Testis (tissue), 3 donors: ENCODE measurements around the gene AQP3. TPM values are rescaled to one million over a fixed set of nuclear protein-coding genes. Genes with fewer than 3 reads are reported as not detected.
A peak's percentile ranks its signal among the peaks of the same experiment; 100 is the strongest.

Experiments
- DNase-seq: peaks from one replicate; pipeline ENCODE4 v3.0.0-alpha.2; 2019
- H3K27ac ChIP-seq, 2 donors: fragments of 200-600 bp; sonication (generic); one replicate each; pipeline ENCODE4 v1.5.1; 2019
- H3K27me3 ChIP-seq: fragments of 200-600 bp; sonication (generic); one replicate; pipeline ENCODE4 v1.5.1; 2019
- H3K36me3 ChIP-seq: fragments of 200-600 bp; sonication (generic); one replicate; pipeline ENCODE4 v1.5.1; 2017; ENCODE audit warnings: low read depth; ENCODE audit errors: missing control alignments
- H3K4me1 ChIP-seq: fragments of 200-600 bp; sonication (generic); one replicate; pipeline ENCODE4 v1.5.1; 2019
- H3K4me3 ChIP-seq, 2 donors: fragments of 200-600 bp; sonication (generic); one replicate each; pipeline ENCODE4 v1.5.1; 2017 to 2019
- H3K9me3 ChIP-seq: fragments of 200-600 bp; sonication (generic); one replicate; pipeline ENCODE4 v1.5.1; 2017
- CTCF ChIP-seq, 3 experiments: fragments of 450-650 bp in 2 of 3; fragments of 200-600 bp in 1 of 3; sonication (generic) in 1 of 3; IDR thresholded peaks; one replicate each; pipeline ENCODE4 v1.5.1; 2016 to 2019; ENCODE audit warnings: antibody characterized with exemption in 3 of 3, mild to moderate bottlenecking in 2 of 3, moderate library complexity in 1 of 3
- POLR2A ChIP-seq: fragments of 450-650 bp; IDR thresholded peaks from one replicate; pipeline ENCODE4 v1.6.1; 2017; ENCODE audit warnings: antibody characterized with exemption, mild to moderate bottlenecking, moderate library complexity
- WGBS, 2 donors: methylation state at CpG; one replicate each; pipeline ENCODE4 v1.1.5; 2018; 5-methylcytosine and 5-hydroxymethylcytosine counted together
- intact Hi-C: fragments of 100-400 bp; cut with DNase I; formaldehyde crosslinking; loops from one replicate; pipeline ENCODE4 v1.15.1; 2023; ENCODE audit warnings: low total_unique reads
- polyA plus RNA-seq: library from polyadenylated mRNA; stranded (reverse); fragments of 350-450 nt; fragmentation: Illumina TruSeq; extraction: RNeasy Lipid Tissue Mini Kit (QIAGEN cat#74804); gene quantifications from one replicate; pipeline ENCODE4 v1.2.3, GENCODE V29; 2014; ENCODE audit warnings: low read depth, low replicate concordance; ENCODE audit not compliant: insufficient read depth
- total RNA-seq, 2 donors: library from RNA; depleted of rRNA; stranded (reverse); fragments of >200 nt; gene quantifications; one replicate each; pipeline ENCODE4 v1.2.3, GENCODE V29; 2016

AQP3 gene
- total and polyA plus RNA-seq, 3 donors from 2014 or later, result 4.6 to 9.0 (median 6.3) TPM

GRCh38 chr9:33414268-33414667 lies 33.1 kb downstream of the AQP3 start:
- 74 to 82% methylated on average over 3 of the region's 3 CpGs for WGBS, 2 donors
- no peak overlapping the region for H3K27ac ChIP-seq
- H3K4me3 ChIP-seq, result no peak overlapping the region
- H3K4me1 ChIP-seq, result no peaks in the 10 kb centered on the region
- intact Hi-C loops, result no loop called here
- no peak for DNase-seq
- H3K9me3 ChIP-seq, result no peaks in the 10 kb centered on the region
- TF ChIP-seq POLR2A (no peak), CTCF (IDR thresholded peaks at IDR 0.05) (no peak)
- H3K27me3 ChIP-seq, result no peaks in the 10 kb centered on the region
- H3K36me3 ChIP-seq, result no peaks in the 10 kb centered on the region

- TF ChIP-seq POLR2A (no peak), CTCF (IDR thresholded peaks at IDR 0.05) (no peak)
- no peak for DNase-seq
- H3K4me3 ChIP-seq, result no peak overlapping the region
- H3K36me3 ChIP-seq, result no peaks in the 10 kb centered on the region
- intact Hi-C loops, result no loop called here
- no peaks in the 10 kb centered on the region for H3K9me3 ChIP-seq
- H3K27ac ChIP-seq, result no peak overlapping the region
- H3K27me3 ChIP-seq, result no peaks in the 10 kb centered on the region
- H3K4me1 ChIP-seq, result peaks cover 4% of the 10 kb centered on the region
- WGBS, 2 donors, result 66 to 77% methylated on average over 5 of the region's 5 CpGs
Measured at GRCh38 chr9:33408087-33408486, 39.3 kb downstream of the AQP3 start.

GRCh38 chr9:33407061-33407460 lies 40.3 kb downstream of the AQP3 start:
- 82 to 96% methylated on average over 2 to 3 of the region's 3 CpGs for WGBS, 2 donors
- DNase-seq, result no peak
- TF ChIP-seq POLR2A (no peak), CTCF (IDR thresholded peaks at IDR 0.05) (no peak)
- Histone ChIP-seq H3K36me3 (no peaks in the 10 kb centered on the region), H3K9me3 (no peaks in the 10 kb centered on the region), H3K4me1 (peaks cover 14% of the 10 kb centered on the region), H3K27ac (no peak overlapping the region), H3K4me3 (no peak overlapping the region), H3K27me3 (no peaks in the 10 kb centered on the region)
- intact Hi-C loops, result no loop called here

- intact Hi-C loops, result no loop called here
- no peak for DNase-seq
- H3K4me1 ChIP-seq, result peaks cover 18% of the 10 kb centered on the region
- TF ChIP-seq CTCF (IDR thresholded peaks at IDR 0.05) (no peak), POLR2A (no peak)
- no peaks in the 10 kb centered on the region for H3K27me3 ChIP-seq
- 82 to 94% methylated on average over 4 of the region's 4 CpGs for WGBS, 2 donors
- no peaks in the 10 kb centered on the region for H3K9me3 ChIP-seq
- no peak overlapping the region for H3K4me3 ChIP-seq
- peak overlapping the region in 1 of 2 donors; percentile 31 for H3K27ac ChIP-seq
- H3K36me3 ChIP-seq, result no peaks in the 10 kb centered on the region
Measured at GRCh38 chr9:33404788-33405362, 42.5 kb downstream of the AQP3 start.
